ENCODE measurements around the gene SCFD2.
"Not testable (repeated sequence)": the region's sequence is repeated elsewhere in the genome, so short reads cannot be mapped to it uniquely, and the experiment has no call there.

SCFD2 gene

DNA sequence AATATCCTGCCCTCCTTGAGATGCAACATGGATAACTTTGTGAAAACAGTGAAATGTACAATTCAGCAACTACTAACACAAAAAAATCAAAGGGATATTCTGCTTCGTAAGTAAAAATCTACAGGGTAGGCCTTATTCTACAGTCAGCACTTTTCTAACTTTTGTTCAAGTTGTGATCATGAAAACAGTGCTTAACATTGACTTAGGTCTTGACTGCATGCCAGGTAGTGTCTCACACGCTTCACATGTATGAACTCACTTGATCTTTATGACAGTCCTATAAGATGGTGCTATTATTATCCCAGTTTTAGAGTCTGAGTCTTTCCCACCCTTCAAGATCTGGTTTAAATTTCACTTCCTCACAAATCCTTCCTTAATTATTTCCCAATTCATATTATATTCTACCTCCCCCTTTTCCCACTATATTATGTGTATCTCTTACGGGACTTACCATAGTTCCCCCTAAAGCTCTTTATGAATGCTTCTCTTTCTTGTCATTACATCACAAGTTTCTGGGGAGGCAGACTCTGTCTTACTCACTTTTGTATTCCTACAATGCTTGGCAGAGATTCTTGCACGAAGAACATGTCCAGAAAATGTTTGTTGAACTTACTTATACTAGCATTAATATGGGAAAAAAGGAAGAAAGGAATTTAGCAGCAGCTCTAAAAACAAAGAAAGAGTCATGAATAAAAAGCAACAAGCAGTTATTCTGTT, 179.8 kb downstream of the SCFD2 start:
- DNase-seq, result peak; percentile 42

DNA sequence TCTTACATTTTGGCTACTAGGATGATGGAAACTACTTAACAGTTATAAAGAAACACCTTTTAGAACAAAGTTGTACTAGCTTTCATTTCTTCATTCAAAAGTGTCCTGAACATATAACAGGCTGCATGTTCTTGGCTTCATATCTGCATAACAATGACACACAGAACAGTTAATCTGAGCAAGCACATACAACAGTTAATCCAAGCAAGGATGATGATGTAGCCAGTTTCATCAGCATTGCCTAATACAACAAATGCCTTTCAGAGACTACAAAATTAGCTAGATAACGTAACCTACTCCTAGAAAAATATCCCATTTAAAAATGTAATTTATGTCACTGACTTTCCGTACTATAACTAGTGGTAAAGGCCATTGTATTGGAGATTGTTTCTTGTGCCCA, 182.1 kb downstream of the SCFD2 start:
- no peak for DNase-seq

DNA sequence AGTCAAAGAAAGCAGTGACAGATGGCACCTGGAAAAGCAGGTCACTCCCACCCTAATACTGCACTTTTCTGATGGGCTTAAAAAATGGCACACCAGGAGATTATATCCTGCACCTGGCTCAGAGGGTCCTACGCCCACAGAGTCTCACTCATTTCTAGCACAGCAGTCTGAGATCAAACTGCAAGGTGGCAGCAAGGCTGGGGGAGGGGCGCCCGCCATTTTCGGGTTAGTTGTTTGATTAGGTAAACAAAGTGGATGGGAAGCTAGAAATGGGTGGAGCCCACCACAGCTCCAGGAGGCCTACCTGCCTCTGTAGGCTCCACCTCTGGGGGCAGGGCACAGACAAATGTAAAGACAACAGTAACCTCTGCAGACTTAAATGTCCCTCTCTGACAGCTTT, 188.1 kb downstream of the SCFD2 start:
- DNase-seq, result not testable (repeated sequence)

DNA sequence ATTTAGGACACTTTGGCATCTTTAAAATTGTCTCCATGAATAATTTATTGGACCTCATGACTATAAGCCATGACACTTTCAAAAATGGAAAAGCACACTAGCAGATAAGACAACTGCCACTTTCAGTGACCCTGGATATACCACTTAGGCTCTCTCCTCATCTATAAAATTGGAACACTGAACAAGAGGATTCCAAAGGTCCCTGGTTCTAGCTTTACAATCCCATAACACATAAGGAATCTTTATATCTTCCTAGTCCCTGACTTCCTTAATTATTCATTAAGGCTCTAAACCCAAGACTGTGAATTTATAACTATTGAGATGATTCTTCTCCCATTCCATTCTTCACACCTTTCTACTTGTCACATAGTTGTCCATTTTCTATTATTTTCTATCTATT, 190.2 kb downstream of the SCFD2 start:
- DNase-seq, result no peak

DNA sequence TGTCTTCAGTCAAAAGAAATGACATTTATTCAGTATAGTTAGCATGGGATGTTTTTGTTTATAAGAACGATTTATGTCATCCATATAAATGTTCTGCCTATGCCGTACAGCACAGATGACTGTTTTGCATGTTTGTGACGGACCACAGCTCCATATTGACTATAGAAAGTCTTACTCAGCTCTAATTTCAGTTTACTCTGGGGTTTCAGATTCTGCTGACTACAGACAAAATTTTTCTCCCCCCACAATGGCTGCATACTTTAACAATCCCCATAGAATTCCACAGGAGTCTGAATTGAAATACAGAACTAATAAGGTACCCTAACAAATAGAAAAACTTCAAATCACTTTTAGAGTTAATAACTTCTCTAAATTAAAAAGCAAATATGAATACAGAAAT, 191.0 kb downstream of the SCFD2 start:
- no peak for DNase-seq

DNA sequence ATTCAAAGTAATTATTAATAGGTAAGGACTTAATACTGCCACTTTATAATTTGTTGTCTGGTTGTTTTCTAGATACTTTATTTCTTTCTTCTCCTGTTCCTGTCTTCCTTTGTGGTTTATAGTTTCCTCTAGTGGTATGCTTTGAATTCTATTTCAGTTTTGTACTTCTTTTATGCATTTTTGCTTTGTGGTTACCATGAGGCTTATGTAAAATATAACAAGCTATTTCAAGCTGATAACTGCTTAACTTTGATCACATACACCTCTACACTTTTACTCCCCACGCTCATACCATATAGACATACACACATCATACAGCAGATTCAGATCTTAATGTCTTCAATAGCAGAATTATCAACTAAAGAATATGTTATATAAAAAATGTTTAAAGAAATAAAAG, 192.3 kb downstream of the SCFD2 start:
- DNase-seq, result no peak

DNA sequence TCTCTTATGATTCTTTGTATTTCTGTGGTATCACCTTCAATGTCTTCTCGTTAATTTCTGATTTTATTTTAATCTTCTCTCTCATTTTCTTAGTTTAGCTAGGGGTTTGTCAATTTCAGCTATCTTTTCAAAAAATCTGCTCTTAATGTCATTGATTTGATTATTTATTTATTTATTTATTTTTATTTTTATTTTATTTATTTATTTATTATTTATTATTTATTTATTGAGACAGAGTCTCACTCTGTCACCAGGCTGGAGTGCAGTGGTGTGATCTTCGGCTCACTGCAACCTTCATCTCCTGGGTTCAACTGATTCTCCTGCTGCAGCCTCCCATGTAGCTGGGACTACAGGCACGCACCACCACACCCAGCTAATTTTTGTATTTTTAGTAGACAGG, 194.1 kb downstream of the SCFD2 start:
- no peak for DNase-seq

DNA sequence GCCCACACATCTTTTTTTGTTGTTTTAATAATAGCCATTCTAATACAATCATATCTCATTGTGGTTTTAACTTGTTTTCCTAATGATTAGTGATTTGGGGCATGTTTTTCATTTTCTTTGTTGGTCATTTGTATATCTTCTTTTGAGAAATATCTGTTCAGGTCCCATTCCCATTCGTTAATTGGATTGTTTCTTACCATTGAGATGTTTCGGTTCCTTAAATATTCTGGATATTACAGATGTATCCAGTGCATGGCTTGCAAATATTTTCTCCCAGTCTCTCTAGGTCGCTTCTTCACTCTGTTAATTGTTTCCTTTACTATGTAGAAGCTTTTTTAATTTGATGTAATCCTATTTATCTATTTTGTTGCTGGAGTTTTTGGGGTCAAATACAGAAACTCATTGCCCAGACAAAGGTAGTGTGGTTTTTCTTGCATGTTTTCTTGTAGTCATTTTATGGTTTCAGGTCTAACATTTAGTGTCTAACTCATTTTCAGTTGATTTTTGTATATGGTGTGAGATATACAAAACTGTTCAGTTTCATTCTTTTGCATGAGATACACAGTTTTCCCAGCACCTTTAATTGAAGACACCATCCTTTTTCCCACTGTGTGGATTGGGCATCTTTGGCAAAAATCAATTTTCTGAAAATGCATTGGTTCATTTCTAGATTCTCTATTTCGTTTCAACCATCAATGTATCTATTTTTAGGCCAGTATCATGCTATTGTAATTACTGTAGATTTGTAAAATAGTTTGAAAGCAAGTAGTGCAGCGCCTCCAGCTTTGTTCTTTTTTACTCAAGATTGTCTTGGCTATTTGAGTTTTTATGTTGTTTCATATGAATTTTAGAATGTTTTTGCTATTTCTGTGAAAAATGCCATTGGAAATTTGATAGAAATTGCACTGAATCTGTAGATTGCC, 195.9 kb downstream of the SCFD2 start:
- no peak for DNase-seq

DNA sequence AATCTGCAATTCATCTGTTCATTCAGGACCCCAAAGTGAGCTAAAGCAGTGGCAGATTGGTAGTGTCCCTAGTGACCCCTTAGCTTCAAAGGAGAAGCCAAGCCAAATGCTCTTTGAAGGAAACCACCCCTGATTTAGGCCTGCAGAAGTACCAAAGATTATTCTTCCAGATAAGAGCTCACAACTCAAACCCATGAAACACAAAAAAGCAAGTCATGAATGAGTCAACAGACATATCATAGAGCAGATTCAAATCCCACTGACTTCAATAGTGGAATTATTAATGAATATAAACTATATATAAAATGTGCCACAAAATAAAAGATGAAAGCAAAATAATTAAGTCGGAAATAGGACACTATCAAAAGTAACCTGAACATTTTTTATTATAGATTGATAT, 197.6 kb downstream of the SCFD2 start:
- DNase-seq, result no peak

DNA sequence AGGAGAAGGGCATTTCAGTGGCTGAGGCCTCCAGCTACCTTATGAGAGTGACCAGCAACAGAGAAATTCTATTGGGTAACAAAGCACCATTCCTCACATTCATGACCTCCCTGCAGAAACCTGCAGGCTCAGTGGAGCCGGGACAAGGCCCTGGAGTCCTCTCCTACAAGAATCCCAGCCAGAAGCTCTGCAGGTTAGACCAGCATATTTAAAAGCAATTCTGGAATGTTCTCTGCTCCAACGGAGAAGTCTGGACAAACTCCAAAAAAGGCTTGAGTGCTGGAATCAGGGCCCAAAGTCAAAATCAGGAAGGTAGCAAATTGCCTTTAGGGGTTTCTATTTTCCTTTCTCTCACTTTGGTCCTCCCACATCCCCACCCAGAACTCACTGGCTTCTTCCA, 202.9 kb downstream of the SCFD2 start:
- no peak for DNase-seq

DNA sequence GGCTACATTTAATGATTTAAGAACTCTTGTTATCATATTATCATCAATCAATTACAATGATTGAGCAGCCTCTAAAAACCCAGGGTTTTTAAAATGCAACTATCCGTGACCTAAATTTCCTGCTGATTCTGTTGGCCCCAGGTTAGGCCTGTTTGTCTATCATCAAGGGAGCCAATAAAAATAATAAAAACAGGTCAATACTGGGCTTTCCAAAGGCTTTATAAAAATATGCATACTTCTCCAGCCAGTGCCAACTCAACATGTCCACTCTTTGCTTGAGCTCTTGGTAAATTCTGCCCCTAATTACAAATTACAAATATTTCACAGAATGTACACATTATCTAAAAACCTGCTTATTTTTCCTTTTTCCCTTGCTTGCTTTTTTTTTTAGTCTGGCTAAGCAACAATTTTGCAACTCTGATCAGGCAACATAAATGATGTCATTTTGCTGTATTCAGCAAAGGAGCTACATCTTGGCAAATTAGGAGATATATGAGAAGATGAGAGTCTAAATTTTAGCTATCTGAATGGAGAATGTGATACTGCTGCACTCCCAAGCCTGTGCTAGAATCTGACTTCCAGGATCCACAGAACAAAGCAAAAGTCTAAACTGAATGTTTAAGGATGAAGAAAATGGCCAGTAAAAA, 204.0 kb downstream of the SCFD2 start:
- no peak for DNase-seq

DNA sequence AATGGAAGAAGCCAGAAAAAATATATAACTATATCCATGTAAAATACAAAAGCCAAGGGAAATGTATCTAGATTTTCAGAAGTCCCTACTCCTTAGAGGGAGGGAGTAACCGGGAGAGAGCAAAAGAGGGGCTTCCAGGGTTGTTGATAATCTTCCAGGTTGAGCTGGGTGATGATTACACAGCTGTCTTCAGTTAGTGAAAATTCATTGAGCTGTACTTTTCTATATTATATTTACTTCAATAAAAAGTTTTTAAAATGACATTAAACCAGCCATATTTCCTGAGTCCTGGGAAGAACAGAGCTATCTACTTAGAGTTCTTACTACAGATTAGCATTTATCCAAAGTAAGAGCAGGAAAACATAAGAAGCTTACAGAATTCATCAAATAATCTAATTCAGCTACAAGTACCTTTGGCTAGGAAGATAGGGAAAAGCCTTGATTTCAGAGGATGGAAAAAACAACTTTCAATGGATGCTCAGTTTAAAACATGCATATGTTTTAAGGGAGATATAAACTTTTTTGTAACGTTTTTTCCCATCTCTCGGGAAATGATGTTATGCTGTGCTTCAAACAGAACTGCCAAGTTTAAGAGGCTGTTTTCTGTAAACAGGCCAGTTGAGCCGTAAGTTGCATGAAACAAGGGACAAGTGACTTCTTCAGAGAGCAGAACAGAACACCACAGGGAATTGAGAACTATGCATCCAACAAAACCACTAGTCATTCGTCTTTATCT, 204.6 kb downstream of the SCFD2 start:
- DNase-seq, result no peak

DNA sequence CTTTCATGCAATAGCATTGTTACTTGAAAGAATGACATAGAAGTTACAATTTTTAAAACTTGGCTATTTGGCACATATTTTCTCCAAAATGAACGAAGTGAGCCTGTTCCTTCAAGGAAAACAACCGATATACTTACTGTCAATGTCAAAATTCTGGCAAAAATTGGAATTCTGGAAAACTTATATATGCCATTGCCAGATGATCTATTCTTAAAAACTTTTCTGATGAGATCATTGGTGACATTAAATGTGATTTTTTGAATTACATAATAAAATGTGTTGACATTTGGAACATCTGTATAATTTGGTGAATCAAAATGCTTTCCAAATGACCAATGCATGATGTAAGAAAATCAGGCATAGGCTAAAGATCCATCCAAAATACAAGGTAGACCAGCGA, 209.0 kb downstream of the SCFD2 start:
- DNase-seq, result no peak

DNA sequence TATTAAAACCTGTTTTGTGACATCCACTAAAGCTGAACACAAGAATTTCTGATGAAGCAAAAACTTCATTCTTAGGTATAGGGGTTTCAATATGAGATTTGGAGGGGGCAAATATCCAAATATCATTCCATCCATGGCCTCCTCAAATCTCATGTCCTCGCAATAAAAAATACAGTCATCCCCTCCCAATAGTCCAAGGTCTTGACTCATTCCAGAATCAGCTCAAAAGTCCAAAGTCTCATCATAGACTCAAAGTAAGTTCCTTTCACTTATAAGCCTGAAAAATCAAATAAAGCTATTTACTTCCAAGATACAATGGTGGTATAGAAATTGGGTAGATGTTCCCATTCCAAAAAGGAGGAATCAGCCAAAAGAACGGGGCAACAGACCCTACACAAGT, 213.4 kb downstream of the SCFD2 start:
- DNase-seq, result no peak

DNA sequence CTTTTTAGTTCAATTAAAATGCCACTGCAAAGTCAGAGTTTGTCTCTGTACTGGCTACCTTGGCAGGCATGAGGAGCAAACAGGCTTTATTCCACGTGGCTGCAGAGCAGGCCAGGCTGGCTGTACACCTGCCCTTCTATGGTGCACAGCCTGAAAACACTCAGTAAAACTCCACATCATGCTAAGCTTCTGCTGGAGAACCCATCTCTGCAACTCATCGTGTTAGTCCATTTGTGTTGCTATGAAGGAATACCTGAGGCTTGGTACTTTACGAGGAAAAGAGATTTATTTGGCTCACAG, 214.4 kb downstream of the SCFD2 start:
- no peak for DNase-seq

DNA sequence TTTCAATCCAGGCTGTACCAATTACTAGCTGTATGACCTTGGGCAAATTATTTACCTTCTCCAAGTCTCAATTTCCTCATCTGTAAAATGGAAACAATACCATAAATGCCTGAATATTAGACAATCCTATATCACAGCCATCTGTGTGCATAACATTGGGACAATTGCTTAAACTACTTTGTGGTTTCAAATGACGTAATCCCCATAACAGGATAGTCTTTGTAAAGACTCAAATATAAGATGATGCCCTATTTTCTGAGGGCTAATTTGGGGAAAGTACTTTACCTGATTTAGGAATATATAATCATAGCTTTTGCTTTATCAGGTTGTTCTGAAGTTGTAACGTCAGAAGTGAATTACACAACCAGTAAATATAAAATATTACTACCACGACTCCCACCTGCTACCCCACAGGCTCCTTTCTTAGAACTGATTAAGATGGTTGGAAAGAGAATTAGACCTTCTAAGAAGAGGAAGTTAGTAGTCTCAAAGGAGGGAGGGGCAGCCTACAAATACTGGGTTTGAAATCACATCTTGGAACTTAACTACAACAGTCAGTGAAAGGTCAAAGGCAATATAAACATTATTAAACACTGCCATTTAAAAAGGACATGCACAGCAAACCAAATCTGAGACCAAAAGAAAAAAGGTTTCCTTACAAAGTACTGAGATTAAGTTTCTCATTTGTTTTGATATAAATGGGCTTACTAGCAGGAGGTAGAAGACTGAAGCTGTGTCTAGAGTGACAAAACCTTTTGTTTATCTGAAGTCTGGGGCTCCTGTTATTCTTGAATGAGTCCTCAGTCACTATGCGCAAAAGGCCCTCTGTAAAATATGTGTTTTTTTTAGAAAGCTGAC, 215.0 kb downstream of the SCFD2 start:
- DNase-seq, result peak; percentile 3

DNA sequence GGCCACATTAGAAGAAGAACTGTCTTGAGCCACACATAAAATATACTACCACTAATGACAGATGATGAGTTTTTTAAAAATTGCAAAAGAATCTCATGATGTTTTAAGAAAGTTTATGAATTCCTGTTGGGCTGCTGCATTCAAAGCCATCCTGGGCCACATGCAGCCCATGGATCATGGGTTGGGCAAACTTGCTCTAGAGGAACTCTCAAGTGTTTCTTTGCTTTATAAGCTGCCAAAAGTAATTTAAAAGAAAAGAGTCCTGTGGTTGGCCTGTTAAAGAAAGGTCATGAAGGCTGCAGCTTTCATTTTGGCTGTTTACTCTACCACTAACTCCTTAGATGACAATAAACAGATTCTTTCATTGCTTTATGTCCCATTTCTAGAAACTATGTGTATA, 218.2 kb downstream of the SCFD2 start:
- no peak for DNase-seq

DNA sequence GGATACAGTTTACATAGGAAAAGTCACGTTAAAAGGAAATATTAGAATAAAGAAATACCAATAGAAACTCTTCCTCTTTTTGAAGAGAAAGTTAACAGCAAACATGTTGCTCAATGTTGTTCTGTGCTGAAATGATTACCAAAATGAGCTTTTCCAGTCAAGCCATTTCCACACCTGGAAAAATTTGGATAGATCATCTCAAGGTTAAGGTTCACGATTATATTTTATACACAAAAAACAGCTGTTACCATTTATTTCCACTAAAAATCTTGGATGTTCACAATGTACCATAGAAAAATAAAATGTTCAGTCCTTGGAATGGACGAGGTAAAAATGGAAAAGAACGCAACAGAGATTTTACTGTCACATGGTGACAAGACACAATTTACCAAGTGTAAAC, 218.7 kb downstream of the SCFD2 start:
- DNase-seq, result no peak

DNA sequence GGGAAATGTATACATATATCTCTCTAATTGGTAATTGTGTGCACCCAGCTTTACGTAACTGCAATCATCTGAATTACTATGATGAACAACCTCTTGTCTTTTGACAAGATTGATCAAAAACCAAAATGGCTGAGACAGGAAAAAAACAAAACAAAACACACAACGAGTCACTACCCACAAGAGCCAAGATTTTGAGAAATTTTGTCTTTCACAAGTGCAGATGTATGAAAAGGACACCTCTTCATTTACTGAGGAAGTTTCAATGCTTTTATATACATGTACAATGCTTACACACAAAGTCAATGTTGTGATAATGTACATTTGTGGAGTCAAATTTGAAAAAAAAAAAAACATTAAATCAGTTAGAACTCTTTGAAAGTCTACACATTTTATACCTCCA, 224.6 kb downstream of the SCFD2 start:
- DNase-seq, result no peak

DNA sequence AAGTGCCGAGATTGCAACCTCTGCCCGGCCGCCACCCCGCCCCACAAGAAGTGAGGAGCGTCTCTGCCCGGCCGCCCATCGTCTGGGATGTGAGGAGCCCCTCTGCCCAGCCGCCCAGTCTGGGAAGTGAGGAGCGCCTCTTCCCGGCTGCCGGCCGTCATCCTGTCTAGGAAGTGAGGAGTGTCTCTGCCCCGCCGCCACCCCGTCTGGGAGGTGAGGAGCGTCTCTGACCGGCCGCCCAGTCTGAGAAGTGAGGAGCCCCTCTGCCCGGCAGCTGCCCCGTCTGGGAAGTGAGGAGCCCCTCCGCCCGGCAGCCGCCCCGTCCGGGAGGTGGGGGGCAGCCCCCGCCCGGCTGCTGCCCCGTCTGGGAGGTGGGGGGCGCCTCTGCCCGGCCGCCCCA, 226.6 kb downstream of the SCFD2 start:
- not testable (repeated sequence) for DNase-seq

DNA sequence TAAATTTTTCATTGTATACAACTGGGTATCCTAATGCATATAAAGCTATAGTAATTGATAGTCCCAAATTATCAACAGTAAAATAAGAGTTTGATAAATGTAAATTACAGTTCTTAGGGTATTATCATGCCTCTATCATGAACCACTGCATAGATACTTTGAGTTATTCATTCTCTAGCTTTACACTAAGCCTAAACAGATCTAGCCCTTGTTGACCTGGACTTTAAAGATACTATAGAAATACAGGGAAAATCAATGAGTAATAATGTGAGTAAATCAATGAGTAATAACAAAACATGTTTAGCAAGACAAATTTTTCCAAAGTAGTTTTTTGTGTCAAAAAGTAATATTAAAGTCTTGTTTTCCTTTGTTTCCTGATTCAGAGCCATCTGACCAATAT, 228.4 kb downstream of the SCFD2 start:
- DNase-seq, result no peak

DNA sequence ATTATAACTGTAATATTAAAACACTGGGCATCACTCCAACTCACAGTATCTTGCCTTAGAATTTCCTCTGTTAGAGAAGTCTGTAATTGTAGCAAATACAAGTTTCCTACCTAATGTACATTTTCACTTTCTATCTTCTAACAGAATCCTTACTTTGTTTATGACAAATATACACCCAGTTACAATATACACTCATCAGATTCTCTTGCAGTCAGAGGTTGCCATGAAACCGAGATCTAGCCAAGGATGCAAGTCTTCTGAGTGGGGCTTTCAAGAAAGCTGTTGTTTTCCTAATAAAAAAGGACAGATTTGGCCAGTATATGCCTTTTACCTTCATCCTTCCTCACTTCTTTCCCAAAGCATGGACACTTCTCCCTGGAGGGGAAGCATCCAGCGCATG, 228.9 kb downstream of the SCFD2 start:
- no peak for DNase-seq

Measured in suppressor macrophage treated with lipopolysaccharide for 4 hours (primary cell).